ENCODE results near the gene SYNJ1. TPM values are rescaled to one million over a fixed set of nuclear protein-coding genes. Genes with fewer than 3 reads are reported as not detected.

SYNJ1 gene
- total and polyA plus RNA-seq, 9 of the 15 experiments (the other 6 are each of a cell fraction or from before 2014, with no cell fraction given), result 2.4 to 10.6 (median 5.6) TPM

- TF ChIP-seq BCLAF1 (IDR thresholded peaks at IDR 0.05; ENCODE audit: borderline replicate concordance in 1 of 2, control insufficient read depth in 1 of 2, low read depth in 2 of 2, low read length in 1 of 2) (no peak), ZNF134 (CRISPR knock-in tag; conservative IDR thresholded peaks at IDR 0.05) (no peak), ZNF512 (tag; IDR thresholded peaks at IDR 0.05) (peak; percentile 36; the same call in 1 of the 2 replicates), ZC3H4 (CRISPR knock-in tag; IDR thresholded peaks at IDR 0.05; ENCODE audit: borderline replicate concordance) (no peak), PKNOX1 (IDR thresholded peaks at IDR 0.05) (peak; percentile 75), BCL6 (CRISPR knock-in tag; IDR thresholded peaks at IDR 0.05) (no peak), RBM15 (IDR thresholded peaks at IDR 0.05; ENCODE audit: insufficient read depth, low read length) (no peak), ZNF347 (CRISPR knock-in tag; IDR thresholded peaks at IDR 0.05; ENCODE audit: low read depth) (no peak), ZFP1 (CRISPR knock-in tag; IDR thresholded peaks at IDR 0.05) (no peak), TEAD2 (tag; IDR thresholded peaks at IDR 0.05) (0 out of 2 replicates have a peak, but pooled peaks have one; percentile 31), MNT (conservative IDR thresholded peaks at IDR 0.05) (no peak), MAFK (IDR thresholded peaks at IDR 0.05; ENCODE audit: low read length) (no peak), EWSR1 (IDR thresholded peaks at IDR 0.05; ENCODE audit: borderline replicate concordance, low read depth, partially characterized antibody) (no peak), ZNF253 (CRISPR knock-in tag; conservative IDR thresholded peaks at IDR 0.05) (no peak), POLR2G (IDR thresholded peaks at IDR 0.05; ENCODE audit: low read depth, low read length) (no peak), SMC3 (conservative IDR thresholded peaks at IDR 0.05; ENCODE audit: insufficient read depth, low read depth, low read length) (no peak)
These were observed 40.7 kb upstream of the SYNJ1 start (continued) for GRCh38 chr21:32768530-32768929.

Data from K562 (cell line).